ENCODE results near the gene ENTPD8. TPM values are rescaled to one million over a fixed set of nuclear protein-coding genes. Genes with fewer than 3 reads are reported as not detected.

Gene ENTPD8
- total RNA-seq, 1 donor, result under 0.01 TPM

DNA sequence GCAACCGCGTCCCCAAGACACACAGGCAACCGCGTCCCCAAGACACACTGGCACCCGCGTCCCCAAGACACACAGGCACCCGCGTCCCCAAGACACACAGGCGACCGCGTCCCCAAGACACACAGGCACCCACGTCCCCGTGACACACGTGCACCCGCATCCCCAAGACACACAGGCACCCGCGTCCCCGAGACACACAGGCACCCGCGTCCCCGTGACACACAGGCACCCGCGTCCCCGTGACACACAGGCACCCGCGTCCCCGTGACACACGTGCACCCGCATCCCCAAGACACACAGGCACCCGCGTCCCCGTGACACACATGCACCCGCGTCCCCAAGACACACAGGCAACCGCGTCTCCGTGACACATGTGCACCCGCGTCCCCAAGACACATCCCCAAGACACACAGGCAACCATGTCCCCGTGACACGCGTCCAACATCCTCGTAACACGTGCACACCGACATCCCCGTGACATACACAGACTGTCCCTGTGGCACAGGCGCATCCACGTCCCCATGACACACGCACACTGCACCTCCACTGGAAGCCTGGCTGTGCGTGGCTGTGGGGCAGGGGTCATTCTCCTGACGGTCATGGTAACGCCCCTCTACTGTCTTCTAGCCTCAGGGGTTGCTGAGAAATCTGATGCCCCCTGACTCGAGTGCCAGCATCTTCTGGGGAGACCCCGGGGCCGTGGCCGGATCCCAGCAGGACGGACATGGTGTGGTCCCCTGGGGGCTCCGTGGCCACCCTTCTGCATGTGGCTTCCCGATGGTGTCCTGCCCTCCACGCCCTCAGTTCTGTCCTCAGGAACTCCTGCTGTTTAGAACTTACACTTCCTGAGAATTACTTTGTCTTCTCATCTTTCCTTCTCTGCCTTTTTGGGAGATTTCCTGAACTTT, 42.3 kb downstream of the ENTPD8 start:
- TF ChIP-seq, protein P1, sequence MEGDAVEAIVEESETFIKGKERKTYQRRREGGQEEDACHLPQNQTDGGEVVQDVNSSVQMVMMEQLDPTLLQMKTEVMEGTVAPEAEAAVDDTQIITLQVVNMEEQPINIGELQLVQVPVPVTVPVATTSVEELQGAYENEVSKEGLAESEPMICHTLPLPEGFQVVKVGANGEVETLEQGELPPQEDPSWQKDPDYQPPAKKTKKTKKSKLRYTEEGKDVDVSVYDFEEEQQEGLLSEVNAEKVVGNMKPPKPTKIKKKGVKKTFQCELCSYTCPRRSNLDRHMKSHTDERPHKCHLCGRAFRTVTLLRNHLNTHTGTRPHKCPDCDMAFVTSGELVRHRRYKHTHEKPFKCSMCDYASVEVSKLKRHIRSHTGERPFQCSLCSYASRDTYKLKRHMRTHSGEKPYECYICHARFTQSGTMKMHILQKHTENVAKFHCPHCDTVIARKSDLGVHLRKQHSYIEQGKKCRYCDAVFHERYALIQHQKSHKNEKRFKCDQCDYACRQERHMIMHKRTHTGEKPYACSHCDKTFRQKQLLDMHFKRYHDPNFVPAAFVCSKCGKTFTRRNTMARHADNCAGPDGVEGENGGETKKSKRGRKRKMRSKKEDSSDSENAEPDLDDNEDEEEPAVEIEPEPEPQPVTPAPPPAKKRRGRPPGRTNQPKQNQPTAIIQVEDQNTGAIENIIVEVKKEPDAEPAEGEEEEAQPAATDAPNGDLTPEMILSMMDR (IDR thresholded peaks at IDR 0.05; ENCODE audit: insufficient read depth, low read depth, low read length), result no peak
- no peak for DNase-seq (ENCODE audit: low read depth)
- H3K4me3 ChIP-seq (ENCODE audit: low read depth, low read length), result no peak overlapping the region

DNA sequence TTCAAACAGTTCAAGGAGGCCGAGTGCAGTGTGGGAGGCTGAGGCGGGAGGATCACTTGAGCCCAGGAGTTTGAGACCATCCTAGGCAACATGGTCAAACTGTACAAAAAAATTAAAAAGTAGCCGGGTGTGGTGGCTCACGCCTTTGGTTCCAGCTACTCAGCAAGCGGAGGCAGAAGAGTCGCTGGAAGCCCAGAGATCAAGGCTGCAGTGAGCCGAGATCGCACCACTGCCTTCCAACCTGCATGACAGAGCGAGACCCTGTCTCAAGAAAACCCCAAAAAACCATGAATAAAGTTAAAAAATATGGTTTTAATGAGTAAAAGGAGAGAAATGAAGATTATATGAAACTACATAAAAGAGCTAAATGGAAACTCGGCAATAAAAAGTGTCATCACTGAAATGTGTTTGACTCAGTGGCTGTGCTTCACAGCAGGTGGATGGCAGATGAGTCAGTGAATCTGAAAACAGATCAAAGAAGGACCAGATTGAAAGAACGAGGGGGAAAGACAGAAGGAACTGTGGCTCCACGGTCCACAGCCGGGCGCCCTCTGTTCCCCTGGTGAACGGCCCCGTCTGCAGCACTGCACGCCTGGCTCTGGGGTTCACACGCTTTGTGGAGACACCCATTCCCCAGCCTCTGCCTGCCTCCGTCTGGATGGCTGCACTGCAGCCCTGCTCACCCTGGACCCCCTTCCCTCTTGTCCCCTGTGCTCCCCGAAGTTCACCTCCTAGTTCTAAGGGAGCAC, 43.3 kb downstream of the ENTPD8 start:
- DNase-seq (ENCODE audit: low read depth), result no peak
- TF ChIP-seq, protein P1 (IDR thresholded peaks at IDR 0.05; ENCODE audit: insufficient read depth, low read depth, low read length), result no peak
- H3K4me3 ChIP-seq (ENCODE audit: low read depth, low read length), result no peak overlapping the region

DNA sequence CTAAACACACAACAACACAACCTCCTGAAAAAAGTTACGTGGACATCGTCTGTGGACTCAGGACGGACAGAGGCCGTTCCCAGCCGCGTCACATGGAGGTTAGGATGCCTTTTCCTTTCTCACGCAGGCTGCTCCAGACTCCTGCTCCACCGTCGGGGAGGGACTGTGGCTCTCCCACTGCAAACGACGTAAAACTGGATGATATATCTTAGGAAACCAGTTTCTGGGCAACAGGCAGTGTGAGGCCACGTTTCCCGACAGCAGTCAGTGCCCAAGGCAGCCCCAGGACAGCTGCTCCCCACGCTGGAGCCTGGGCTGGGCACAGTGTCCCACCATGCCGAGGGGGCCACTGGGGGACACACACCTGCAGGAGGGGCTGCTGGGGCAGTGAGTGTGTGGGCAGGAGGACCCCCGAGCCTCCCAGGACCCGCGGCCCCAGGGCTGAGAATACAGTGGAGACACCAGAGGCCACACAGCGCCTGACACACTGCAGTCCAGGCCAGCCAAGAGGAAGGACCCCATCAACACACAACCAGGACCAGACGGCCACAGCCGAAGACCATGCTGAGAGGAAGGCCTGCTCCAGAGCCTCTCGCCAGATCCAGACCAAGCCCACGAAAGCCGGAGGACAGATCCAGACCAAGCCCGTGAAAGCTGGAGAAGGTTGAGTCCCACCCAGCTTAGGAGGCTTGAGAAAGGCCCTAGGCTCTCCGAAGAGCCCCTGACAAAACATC, 44.4 kb downstream of the ENTPD8 start:
- TF ChIP-seq, protein P1 (IDR thresholded peaks at IDR 0.05; ENCODE audit: insufficient read depth, low read depth, low read length), result no peak
- DNase-seq (ENCODE audit: low read depth), result no peak
- no peak overlapping the region for H3K4me3 ChIP-seq (ENCODE audit: low read depth, low read length)

DNA sequence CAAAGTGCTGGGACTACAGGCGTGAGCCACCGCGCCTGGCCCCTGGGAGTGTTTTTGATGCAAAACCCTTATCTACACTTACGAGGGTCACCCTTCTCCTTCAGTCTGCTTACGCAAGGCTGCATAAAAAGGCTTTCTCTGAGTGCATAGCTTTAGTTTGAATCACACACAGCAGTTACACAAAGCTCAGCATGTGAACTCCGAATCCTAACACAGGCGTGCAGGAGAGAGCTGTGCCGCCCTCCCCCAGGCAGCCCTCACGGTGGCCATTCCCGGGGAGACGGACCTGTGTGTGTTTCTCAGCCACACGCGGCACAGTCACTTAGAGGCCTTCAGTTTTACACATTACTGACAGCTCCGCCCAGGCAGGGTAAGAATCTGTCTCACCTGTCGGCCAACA, 44.9 kb downstream of the ENTPD8 start:
- DNase-seq (ENCODE audit: low read depth), result peak; percentile 95
- TF ChIP-seq, protein P1 (IDR thresholded peaks at IDR 0.05; ENCODE audit: insufficient read depth, low read depth, low read length), result no peak

DNA sequence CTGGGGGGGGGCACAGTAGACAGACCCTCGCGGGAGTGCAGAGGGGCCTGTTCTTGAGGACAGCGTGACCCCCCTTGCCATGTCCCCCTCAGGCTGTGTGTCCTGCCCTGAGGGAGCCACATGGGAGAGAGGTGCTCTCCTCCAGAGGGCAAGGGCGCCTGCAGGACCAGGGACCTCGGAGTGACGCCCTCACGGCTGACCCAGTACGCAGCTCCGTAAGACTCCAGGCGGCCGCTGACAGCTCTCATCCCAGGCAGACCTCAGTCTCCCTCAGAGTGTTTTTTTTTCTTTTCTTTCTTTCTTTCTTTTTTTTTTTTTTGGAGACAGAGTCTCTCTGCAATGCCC, 45.5 kb downstream of the ENTPD8 start:
- TF ChIP-seq, protein P1 (IDR thresholded peaks at IDR 0.05; ENCODE audit: insufficient read depth, low read depth, low read length), result no peak
- no peak for DNase-seq (ENCODE audit: low read depth)
- no peak overlapping the region for H3K4me3 ChIP-seq (ENCODE audit: low read depth, low read length)

More for the DNA sequence above, 44.9 kb downstream of the ENTPD8 start:
- H3K4me3 ChIP-seq (ENCODE audit: low read depth, low read length), result no peak overlapping the region

DNA sequence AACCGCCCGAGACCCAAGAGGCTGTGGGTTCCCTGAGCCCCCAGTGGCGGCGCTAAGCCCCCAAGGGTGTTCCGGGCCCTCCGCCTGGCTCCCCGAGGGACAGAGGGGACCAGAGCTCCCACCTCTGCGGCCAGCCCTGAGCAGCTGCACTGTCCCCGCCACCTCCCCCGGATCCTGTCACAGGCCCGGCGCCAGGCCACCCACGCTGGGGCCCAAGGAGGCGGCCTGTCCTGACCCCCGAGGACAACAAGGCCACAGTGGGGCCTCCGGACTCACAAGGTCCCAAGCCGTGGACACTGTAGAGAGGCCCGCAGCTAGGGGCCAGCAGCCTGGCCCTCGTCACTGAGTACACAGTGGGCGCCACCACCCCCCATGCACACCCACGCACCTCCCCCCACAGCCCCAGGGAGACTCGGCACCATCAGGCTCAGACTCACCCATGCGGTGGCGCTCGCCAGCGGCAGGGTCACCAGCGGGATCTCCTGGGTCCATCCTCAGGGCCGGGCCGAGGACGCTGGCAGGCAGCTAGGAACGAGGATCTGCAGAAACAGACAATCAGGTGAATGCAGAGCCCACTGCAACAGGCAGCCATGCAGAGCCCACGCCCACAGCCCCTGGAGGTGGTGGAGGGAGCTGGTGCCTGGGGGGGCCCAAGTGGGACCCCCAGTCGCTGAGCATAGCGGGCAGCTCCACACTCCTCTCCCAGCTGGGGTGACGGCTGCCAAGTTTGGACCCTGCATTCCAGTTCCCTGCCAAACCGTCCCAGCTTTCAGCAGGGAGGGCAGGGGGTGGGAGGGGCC, 46.1 kb downstream of the ENTPD8 start:
- DNase-seq (ENCODE audit: low read depth), result no peak
- no peak overlapping the region for H3K4me3 ChIP-seq (ENCODE audit: low read depth, low read length)
- TF ChIP-seq, protein P1 (IDR thresholded peaks at IDR 0.05; ENCODE audit: insufficient read depth, low read depth, low read length), result no peak

All from fibroblast of villous mesenchyme (primary cell).